ENCODE measurements around the gene ANKRD42.
A peak's percentile ranks its signal among the peaks of the same experiment; 100 is the strongest.

The ANKRD42 gene

GRCh38 chr11:83175815-83176214 lies 17.7 kb upstream of the ANKRD42 start:
- TF ChIP-seq CTCF (conservative IDR thresholded peaks at IDR 0.05): no peak
- no peak for TF ChIP-seq ZFX (IDR thresholded peaks at IDR 0.05)
- no peak overlapping the region for H3K27ac ChIP-seq

- TF ChIP-seq CTCF (conservative IDR thresholded peaks at IDR 0.05) (no peak), ZFX (IDR thresholded peaks at IDR 0.05) (no peak)
- H3K27ac ChIP-seq: no peak overlapping the region
Measured at GRCh38 chr11:83181815-83182214, 11.7 kb upstream of the ANKRD42 start.

GRCh38 chr11:83185767-83186166 lies 7.7 kb upstream of the ANKRD42 start:
- H3K27ac ChIP-seq: no peak overlapping the region
- TF ChIP-seq ZFX (IDR thresholded peaks at IDR 0.05) (no peak), CTCF (conservative IDR thresholded peaks at IDR 0.05) (no peak)

- TF ChIP-seq CTCF (conservative IDR thresholded peaks at IDR 0.05): no peak
- no peak for TF ChIP-seq ZFX (IDR thresholded peaks at IDR 0.05)
- H3K27ac ChIP-seq: no peak overlapping the region
Measured at GRCh38 chr11:83187465-83187864, 6.0 kb upstream of the ANKRD42 start.

GRCh38 chr11:83191491-83191890 lies 2.0 kb upstream of the ANKRD42 start:
- TF ChIP-seq CTCF (conservative IDR thresholded peaks at IDR 0.05) (no peak), ZFX (IDR thresholded peaks at IDR 0.05) (no peak)

GRCh38 chr11:83191986-83192385 lies 1.5 kb upstream of the ANKRD42 start:
- TF ChIP-seq ZFX (IDR thresholded peaks at IDR 0.05): no peak
- no peak overlapping the region for H3K27ac ChIP-seq

More at GRCh38 chr11:83191491-83191890, 2.0 kb upstream of the ANKRD42 start:
- no peak overlapping the region for H3K27ac ChIP-seq

GRCh38 chr11:83192606-83193245 lies 786 bp upstream of the ANKRD42 start:
- TF ChIP-seq CTCF (conservative IDR thresholded peaks at IDR 0.05) (no peak), ZFX (IDR thresholded peaks at IDR 0.05) (no peak)
- H3K27ac ChIP-seq: peak overlapping the region; percentile 79
